PFSK-1 (cell line): ENCODE results near the gene RECQL.

Source experiments
- FOXP2 ChIP-seq: optimal IDR thresholded peaks from 2 replicates; pipeline ENCODE3; 2011; ENCODE audit warnings: borderline replicate concordance, control low read depth, inconsistent platforms; ENCODE audit not compliant: insufficient read depth; ENCODE audit errors: extremely low read length, extremely low read depth
- POLR2AphosphoS5 ChIP-seq: IDR thresholded peaks from 2 replicates; pipeline ENCODE4 v1.6.1; 2012; ENCODE audit warnings: low read depth, mild to moderate bottlenecking, control low read depth, low read length, moderate library complexity
- SIN3A ChIP-seq: IDR thresholded peaks from 2 replicates; pipeline ENCODE4 v1.6.1; 2012; ENCODE audit warnings: mild to moderate bottlenecking, low read length, moderate library complexity, borderline replicate concordance; ENCODE audit not compliant: insufficient read depth
- TAF1 ChIP-seq: IDR thresholded peaks from 2 replicates; pipeline ENCODE4 v1.6.1; 2012; ENCODE audit warnings: low read length, control low read depth, borderline replicate concordance; ENCODE audit not compliant: insufficient read depth
- TF ChIP-seq, protein P1 (sequence below), 2 experiments: IDR thresholded peaks; 2 replicates each; pipeline versions ENCODE4 v1.6.1 to v1.8.0; 2011 to 2012; ENCODE audit warnings: low read depth in 2 of 2, low read length in 2 of 2, control low read depth in 1 of 2, inconsistent platforms in 1 of 2, mild to moderate bottlenecking in 1 of 2, moderate library complexity in 1 of 2; ENCODE audit not compliant: insufficient read depth in 1 of 2

RECQL gene

GRCh38 chr12:21428241-21428640, 73.2 kb downstream of the RECQL start:
- no peak for TF ChIP-seq FOXP2
- TF ChIP-seq POLR2AphosphoS5 = no peak
- no peak for TF ChIP-seq SIN3A
- TF ChIP-seq, protein P1, sequence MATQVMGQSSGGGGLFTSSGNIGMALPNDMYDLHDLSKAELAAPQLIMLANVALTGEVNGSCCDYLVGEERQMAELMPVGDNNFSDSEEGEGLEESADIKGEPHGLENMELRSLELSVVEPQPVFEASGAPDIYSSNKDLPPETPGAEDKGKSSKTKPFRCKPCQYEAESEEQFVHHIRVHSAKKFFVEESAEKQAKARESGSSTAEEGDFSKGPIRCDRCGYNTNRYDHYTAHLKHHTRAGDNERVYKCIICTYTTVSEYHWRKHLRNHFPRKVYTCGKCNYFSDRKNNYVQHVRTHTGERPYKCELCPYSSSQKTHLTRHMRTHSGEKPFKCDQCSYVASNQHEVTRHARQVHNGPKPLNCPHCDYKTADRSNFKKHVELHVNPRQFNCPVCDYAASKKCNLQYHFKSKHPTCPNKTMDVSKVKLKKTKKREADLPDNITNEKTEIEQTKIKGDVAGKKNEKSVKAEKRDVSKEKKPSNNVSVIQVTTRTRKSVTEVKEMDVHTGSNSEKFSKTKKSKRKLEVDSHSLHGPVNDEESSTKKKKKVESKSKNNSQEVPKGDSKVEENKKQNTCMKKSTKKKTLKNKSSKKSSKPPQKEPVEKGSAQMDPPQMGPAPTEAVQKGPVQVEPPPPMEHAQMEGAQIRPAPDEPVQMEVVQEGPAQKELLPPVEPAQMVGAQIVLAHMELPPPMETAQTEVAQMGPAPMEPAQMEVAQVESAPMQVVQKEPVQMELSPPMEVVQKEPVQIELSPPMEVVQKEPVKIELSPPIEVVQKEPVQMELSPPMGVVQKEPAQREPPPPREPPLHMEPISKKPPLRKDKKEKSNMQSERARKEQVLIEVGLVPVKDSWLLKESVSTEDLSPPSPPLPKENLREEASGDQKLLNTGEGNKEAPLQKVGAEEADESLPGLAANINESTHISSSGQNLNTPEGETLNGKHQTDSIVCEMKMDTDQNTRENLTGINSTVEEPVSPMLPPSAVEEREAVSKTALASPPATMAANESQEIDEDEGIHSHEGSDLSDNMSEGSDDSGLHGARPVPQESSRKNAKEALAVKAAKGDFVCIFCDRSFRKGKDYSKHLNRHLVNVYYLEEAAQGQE (IDR thresholded peaks at IDR 0.05; ENCODE audit: insufficient read depth in 1 of 2, low read depth in 2 of 2, low read length in 2 of 2) = no peak
- TF ChIP-seq TAF1 = no peak
